Measurements from ENCODE around the gene SPRR4. TPM values are rescaled to one million over a fixed set of nuclear protein-coding genes. Genes with fewer than 3 reads are reported as not detected.

The SPRR4 gene
- total and polyA plus RNA-seq, 2 donors (not counting 3 experiments of a cell fraction or from before 2014, with no cell fraction given), result not detected

- intact Hi-C loops (cut with micrococcal nuclease) (no loop called here), dilution Hi-C loops (cut with MboI; ENCODE audit: extremely low pct_ligation_motif_present, low sequenced_read_pairs) (no loop called here)
- CTCF ChIA-PET, result no interaction called here
- FAIRE-seq (no peak), DNase-seq (ENCODE audit: low read depth, low spot score) (no peak)
- Histone ChIP-seq H3K79me2 (ENCODE audit: control insufficient read depth, insufficient read depth, low read length) (no peaks in the 10 kb centered on the region), H3K4me2 (ENCODE audit: insufficient read depth, low read length) (no peak overlapping the region), H3K9me3 (replicated peaks; ENCODE audit: control insufficient read depth, insufficient read depth, low read length) (no peaks in the 10 kb centered on the region), H3K27me3 (ENCODE audit: control insufficient read depth in 2 of 2, insufficient read depth in 2 of 2, low read length in 2 of 2) (no peaks in the 10 kb centered on the region), H2AFZ (ENCODE audit: low read depth, low read length) (no peak overlapping the region), H3K9me1 (replicated peaks; ENCODE audit: control insufficient read depth, extremely low read depth, insufficient read depth, low read length) (no peaks in the 10 kb centered on the region), H4K20me1 (replicated peaks; ENCODE audit: control insufficient read depth, extremely low read depth, insufficient read depth, low read length) (no peaks in the 10 kb centered on the region), H3K27ac (ENCODE audit: insufficient read depth, low read depth, low read length) (no peak overlapping the region), H3K9ac (replicated peaks; ENCODE audit: extremely low read depth, insufficient read depth, low read length) (no peak overlapping the region), H3K4me3 (replicated peaks in 1 of 3; ENCODE audit: insufficient read depth in 1 of 3, low read depth in 1 of 3, low read length in 3 of 3) (no peak overlapping the region), H3K36me3 (ENCODE audit: control insufficient read depth in 2 of 2, extremely low read depth in 1 of 2, insufficient read depth in 2 of 2, low read length in 2 of 2) (no peaks in the 10 kb centered on the region), H3K4me1 (ENCODE audit: control insufficient read depth, extremely low read depth, insufficient read depth, low read length) (no peaks in the 10 kb centered on the region)
- no peak for TF ChIP-seq GATA2 (IDR thresholded peaks at IDR 0.05; ENCODE audit: insufficient read depth, insufficient read length, low read depth, low read length)
- TF ChIP-seq FOS (IDR thresholded peaks at IDR 0.05; ENCODE audit: borderline replicate concordance, insufficient read depth, low read length), result no peak
- TF ChIP-seq EZH2 (IDR thresholded peaks at IDR 0.05; ENCODE audit: borderline replicate concordance, low read depth, low read length, severe bottlenecking), result no peak
- TF ChIP-seq CTCF (IDR thresholded peaks at IDR 0.05; ENCODE audit: extremely low read depth in 1 of 2, insufficient read depth in 1 of 2, low read depth in 1 of 2, low read length in 2 of 2), result no peak
- no peak for TF ChIP-seq POLR2A (IDR thresholded peaks at IDR 0.05; ENCODE audit: low read depth, low read length)
- TF ChIP-seq MYC (IDR thresholded peaks at IDR 0.05; ENCODE audit: low read depth, low read length), result no peak
- no peak for TF ChIP-seq POLR2AphosphoS5 (IDR thresholded peaks at IDR 0.05; ENCODE audit: insufficient read depth, low read depth, low read length)
- no peak for TF ChIP-seq JUN (IDR thresholded peaks at IDR 0.05; ENCODE audit: borderline replicate concordance, insufficient read depth, insufficient read length, low read depth)
- TF ChIP-seq MAX (IDR thresholded peaks at IDR 0.05; ENCODE audit: insufficient read depth, insufficient read length), result no peak
- no TSS peak for BruUV-seq (replicated peaks)
- POLR2A ChIA-PET, result no interaction called here
Observed at GRCh38 chr1:152981146-152981871, 10.9 kb downstream of the SPRR4 start.
